Activated T-helper 1 cell treated with anti-CD3 and anti-CD28 coated beads, Interleukin-12 subunit alpha, Interleukin-12 subunit beta, Interleukin-2, Interleukin-4 antibody, amounts not matched to agents 30 ng/mL and 10 ng/mL and 1 ng/mL, durations not matched to agents 14 hours and 24 hours and 36 hours (primary cell): ENCODE data around the gene PACSIN2. TPM values are rescaled to one million over a fixed set of nuclear protein-coding genes. Genes with fewer than 3 reads are reported as not detected.
"Not testable (repeated sequence)": the region's sequence is repeated elsewhere in the genome, so short reads cannot be mapped to it uniquely, and the experiment has no call there.

ENCODE experiments used
- DNase-seq: peaks from one replicate; pipeline ENCODE4 v3.0.0; 2021; ENCODE audit warnings: low spot score
- H3K27ac Mint-ChIP-seq: one replicate; pipeline ENCODE4 v1.8.0; 2021; ENCODE audit warnings: mild to moderate bottlenecking, mixed read lengths
- H3K27me3 Mint-ChIP-seq: one replicate; pipeline ENCODE4 v1.8.0; 2022; ENCODE audit warnings: mild to moderate bottlenecking, moderate library complexity, mixed read lengths; ENCODE audit not compliant: insufficient read depth
- H3K36me3 Mint-ChIP-seq: one replicate; pipeline ENCODE4 v1.8.0; 2021; ENCODE audit warnings: low read depth, mixed read lengths
- H3K4me1 Mint-ChIP-seq: one replicate; pipeline ENCODE4 v1.8.0; 2021; ENCODE audit warnings: low read depth, mixed read lengths
- H3K4me3 Mint-ChIP-seq: one replicate; pipeline ENCODE4 v1.8.0; 2021; ENCODE audit warnings: mild to moderate bottlenecking, moderate library complexity, mixed read lengths
- H3K9me3 Mint-ChIP-seq: one replicate; pipeline ENCODE4 v1.8.0; 2021; ENCODE audit warnings: mixed read lengths
- intact Hi-C: fragments of 100-400 bp; cut with micrococcal nuclease; formaldehyde crosslinking; loops from one replicate; pipeline ENCODE4 v1.15.1; 2024
- total RNA-seq: library from RNA; stranded (reverse); gene quantifications from 2 replicates; pipeline ENCODE4 v1.2.3, GENCODE V29; 2022

The PACSIN2 gene
- total RNA-seq, 1 donor from 2014 or later: 30.5 TPM

DNA sequence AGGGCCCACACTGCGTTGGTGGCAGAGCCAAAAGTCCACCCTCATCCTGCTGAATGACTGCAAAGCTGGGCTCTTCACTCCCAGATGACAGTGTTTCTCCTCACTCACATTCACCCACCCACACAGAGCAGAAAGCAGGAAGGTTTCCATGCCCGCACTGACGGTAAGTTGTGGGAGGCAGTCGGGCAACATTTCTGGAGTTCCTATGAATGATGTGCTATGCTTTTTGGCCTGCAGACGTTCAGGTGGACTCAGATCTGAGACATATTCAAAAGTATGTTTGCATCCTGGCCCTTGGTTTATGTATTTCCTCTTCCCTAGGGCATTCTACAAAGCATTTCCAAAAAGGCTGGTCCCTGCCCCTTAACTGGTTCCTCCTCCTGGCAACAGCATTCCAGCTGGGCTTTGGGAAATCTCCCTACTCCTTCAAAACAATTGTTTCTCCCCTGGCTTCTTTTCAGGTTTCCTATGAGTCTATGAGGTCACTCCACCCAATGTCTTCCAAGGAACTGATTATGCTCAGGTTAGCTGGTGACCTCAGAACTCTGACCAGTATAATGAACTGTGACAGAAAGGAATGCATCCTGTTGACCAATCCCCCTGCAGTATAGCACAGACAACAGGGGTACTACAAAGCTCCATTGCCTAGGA is 36.4 kb downstream of the PACSIN2 start:
- peaks cover 11% of the 10 kb centered on the region for H3K4me1 Mint-ChIP-seq
- no peak overlapping the region for H3K4me3 Mint-ChIP-seq
- H3K27ac Mint-ChIP-seq: no peak overlapping the region
- no peak for DNase-seq
- intact Hi-C loops: no loop called here
- H3K36me3 Mint-ChIP-seq: peaks cover 1% of the 10 kb centered on the region
- no peaks in the 10 kb centered on the region for H3K9me3 Mint-ChIP-seq
- no peaks in the 10 kb centered on the region for H3K27me3 Mint-ChIP-seq

DNA sequence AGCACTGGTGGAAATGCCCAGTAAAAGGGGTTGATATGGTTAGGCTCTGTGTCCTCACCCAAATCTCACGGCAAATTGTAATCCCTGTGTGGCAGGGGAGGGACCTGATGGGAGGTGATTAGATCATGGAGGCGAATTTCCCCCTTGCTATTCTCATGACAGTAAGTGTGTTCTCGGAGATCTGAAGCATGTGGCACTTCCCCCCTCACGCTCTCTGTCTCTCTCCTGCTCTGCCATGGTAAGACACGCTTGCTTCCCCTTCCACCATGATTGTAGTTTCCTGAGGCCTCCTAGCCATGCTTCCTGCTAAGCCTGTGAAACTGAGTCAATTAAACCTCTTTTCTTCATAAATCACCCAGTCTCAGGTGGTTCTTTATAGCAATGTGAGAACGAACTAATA is 37.4 kb downstream of the PACSIN2 start:
- peaks cover 20% of the 10 kb centered on the region for H3K4me1 Mint-ChIP-seq
- intact Hi-C loops: no loop called here
- peaks cover 1% of the 10 kb centered on the region for H3K36me3 Mint-ChIP-seq
- no peak overlapping the region for H3K27ac Mint-ChIP-seq
- DNase-seq: no peak
- no peaks in the 10 kb centered on the region for H3K27me3 Mint-ChIP-seq
- no peak overlapping the region for H3K4me3 Mint-ChIP-seq
- no peaks in the 10 kb centered on the region for H3K9me3 Mint-ChIP-seq

GRCh38 chr22:42976217-42976933 is 38.6 kb downstream of the PACSIN2 start:
- Mint-ChIP-seq H3K27ac (no peak overlapping the region), H3K9me3 (no peaks in the 10 kb centered on the region), H3K27me3 (no peaks in the 10 kb centered on the region), H3K4me1 (peaks cover 20% of the 10 kb centered on the region), H3K36me3 (peaks cover 4% of the 10 kb centered on the region), H3K4me3 (no peak overlapping the region)
- DNase-seq: no peak
- intact Hi-C loops: no loop called here

- intact Hi-C loops: no loop called here
- no peak overlapping the region for H3K27ac Mint-ChIP-seq
- H3K27me3 Mint-ChIP-seq: no peaks in the 10 kb centered on the region
- no peak for DNase-seq
- no peaks in the 10 kb centered on the region for H3K9me3 Mint-ChIP-seq
- peaks cover 31% of the 10 kb centered on the region for H3K4me1 Mint-ChIP-seq
- H3K36me3 Mint-ChIP-seq: peaks cover 6% of the 10 kb centered on the region
- H3K4me3 Mint-ChIP-seq: no peak overlapping the region
These were observed 40.7 kb downstream of the PACSIN2 start for GRCh38 chr22:42974223-42974622.

DNA sequence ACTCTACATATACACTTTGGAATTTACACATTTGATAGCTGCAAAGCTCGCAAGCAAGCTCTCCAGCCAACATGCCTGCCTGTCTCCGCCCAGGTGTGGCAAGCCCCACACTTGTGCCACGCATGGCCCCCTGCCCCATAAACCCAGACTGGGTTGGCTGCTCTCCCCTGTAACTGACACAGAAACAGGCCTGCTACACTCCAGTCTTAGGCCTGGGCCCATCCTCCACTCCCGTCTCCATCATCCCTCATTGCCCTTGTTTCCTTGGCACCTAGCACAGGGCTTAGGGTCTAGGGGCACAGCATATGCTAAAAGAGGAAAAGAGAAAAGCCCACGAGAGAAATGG is 41.4 kb downstream of the PACSIN2 start:
- Mint-ChIP-seq H3K27me3 (no peaks in the 10 kb centered on the region), H3K4me1 (peaks cover 27% of the 10 kb centered on the region), H3K9me3 (no peaks in the 10 kb centered on the region), H3K36me3 (peaks cover 6% of the 10 kb centered on the region), H3K27ac (peak overlapping the region; percentile 30), H3K4me3 (no peak overlapping the region)
- DNase-seq: no peak
- intact Hi-C loops: loop anchor here (2.0 kb wide), 1 partner anchor 19 kb away; no protein-coding TSS in a partner anchor

- Mint-ChIP-seq H3K9me3 (no peaks in the 10 kb centered on the region), H3K4me3 (no peak overlapping the region), H3K4me1 (peaks cover 29% of the 10 kb centered on the region), H3K27ac (no peak overlapping the region), H3K27me3 (no peaks in the 10 kb centered on the region), H3K36me3 (peaks cover 8% of the 10 kb centered on the region)
- DNase-seq: no peak
- intact Hi-C loops: loop anchor here (2.0 kb wide), 1 partner anchor 20 kb away; no protein-coding TSS in a partner anchor
These were observed 42.1 kb downstream of the PACSIN2 start for GRCh38 chr22:42972649-42973535.

DNA sequence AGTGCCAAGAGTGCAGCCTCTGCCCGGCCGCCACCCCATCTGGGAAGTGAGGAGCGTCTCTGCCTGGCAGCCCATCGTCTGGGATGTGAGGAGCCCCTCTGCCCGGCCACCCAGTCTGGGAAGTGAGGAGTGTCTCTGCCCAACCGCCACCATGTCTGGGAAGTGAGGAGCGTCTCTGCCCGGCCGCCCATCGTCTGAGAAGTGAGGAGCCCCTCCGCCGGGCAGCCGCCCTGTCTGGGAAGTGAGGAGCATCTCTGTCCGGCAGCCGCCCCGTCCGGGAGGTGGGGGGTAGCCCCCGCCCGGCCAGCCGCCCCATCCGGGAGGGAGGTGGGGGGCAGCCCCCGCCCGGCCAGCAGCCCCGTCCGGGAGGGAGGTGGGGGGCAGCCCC is 43.5 kb downstream of the PACSIN2 start:
- H3K9me3 Mint-ChIP-seq, H3K27ac Mint-ChIP-seq, DNase-seq, H3K27me3 Mint-ChIP-seq, intact Hi-C loops, H3K36me3 Mint-ChIP-seq, H3K4me3 Mint-ChIP-seq: not testable (repeated sequence)
- peaks cover 30% of the 10 kb centered on the region for H3K4me1 Mint-ChIP-seq

GRCh38 chr22:42970029-42970428 is 44.9 kb downstream of the PACSIN2 start:
- DNase-seq: no peak
- intact Hi-C loops: no loop called here
- Mint-ChIP-seq H3K4me1 (peaks cover 35% of the 10 kb centered on the region), H3K27me3 (no peaks in the 10 kb centered on the region), H3K36me3 (peaks cover 10% of the 10 kb centered on the region), H3K9me3 (no peaks in the 10 kb centered on the region), H3K27ac (peak overlapping the region; percentile 41), H3K4me3 (no peak overlapping the region)

- H3K36me3 Mint-ChIP-seq: peaks cover 10% of the 10 kb centered on the region
- no peaks in the 10 kb centered on the region for H3K9me3 Mint-ChIP-seq
- peak overlapping the region; percentile 41 for H3K27ac Mint-ChIP-seq
- H3K27me3 Mint-ChIP-seq: no peaks in the 10 kb centered on the region
- peaks cover 40% of the 10 kb centered on the region for H3K4me1 Mint-ChIP-seq
- H3K4me3 Mint-ChIP-seq: no peak overlapping the region
- DNase-seq: no peak
- intact Hi-C loops: no loop called here
These were observed 45.5 kb downstream of the PACSIN2 start for GRCh38 chr22:42969348-42969975.

DNA sequence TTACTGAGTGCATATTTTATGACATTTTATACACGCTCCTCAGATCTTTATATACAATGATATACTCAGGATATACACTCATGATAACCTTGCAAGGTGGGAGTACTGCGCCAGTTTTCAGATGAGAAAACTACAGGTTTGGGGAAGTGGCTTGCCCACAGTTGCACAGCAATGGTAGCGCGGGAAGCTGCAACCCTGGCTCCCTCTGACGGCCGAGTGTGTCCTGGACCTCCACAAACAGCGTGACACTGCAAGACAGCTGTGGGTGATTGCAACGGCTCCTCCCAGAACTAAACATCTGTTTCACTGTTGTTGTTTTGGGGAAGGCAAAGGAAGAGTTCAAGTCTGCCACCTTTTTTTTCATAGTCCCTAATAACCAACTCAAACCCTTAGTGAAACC is 47.0 kb downstream of the PACSIN2 start:
- Mint-ChIP-seq H3K4me3 (no peak overlapping the region), H3K27ac (no peak overlapping the region), H3K4me1 (peaks cover 35% of the 10 kb centered on the region), H3K9me3 (no peaks in the 10 kb centered on the region), H3K27me3 (no peaks in the 10 kb centered on the region), H3K36me3 (peaks cover 12% of the 10 kb centered on the region)
- intact Hi-C loops: no loop called here
- no peak for DNase-seq

GRCh38 chr22:42967005-42967404 is 47.9 kb downstream of the PACSIN2 start:
- peaks cover 36% of the 10 kb centered on the region for H3K4me1 Mint-ChIP-seq

DNA sequence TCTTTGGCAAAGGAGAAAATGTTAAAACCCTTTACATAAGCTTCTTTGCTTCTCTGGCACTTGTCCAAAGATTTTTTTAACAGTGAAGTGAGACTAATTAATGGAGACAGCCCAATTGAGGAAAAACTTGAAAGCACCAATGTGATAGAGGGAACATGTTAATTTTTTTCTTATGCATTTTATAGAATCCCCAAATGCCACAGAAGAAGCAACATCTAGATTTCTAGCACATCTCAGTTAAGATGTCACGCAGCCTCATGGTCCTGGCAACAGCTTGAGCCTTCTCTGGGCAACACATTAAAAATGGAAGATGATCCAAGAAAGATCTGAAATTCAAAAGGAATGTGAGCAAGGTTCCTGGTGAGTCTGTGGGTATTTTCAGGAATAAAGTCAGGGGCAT is 48.5 kb downstream of the PACSIN2 start:
- DNase-seq: no peak
- no peaks in the 10 kb centered on the region for H3K9me3 Mint-ChIP-seq
- H3K27ac Mint-ChIP-seq: no peak overlapping the region
- H3K4me1 Mint-ChIP-seq: peaks cover 41% of the 10 kb centered on the region
- H3K36me3 Mint-ChIP-seq: peaks cover 9% of the 10 kb centered on the region
- H3K4me3 Mint-ChIP-seq: no peak overlapping the region
- intact Hi-C loops: no loop called here
- H3K27me3 Mint-ChIP-seq: no peaks in the 10 kb centered on the region

More at GRCh38 chr22:42967005-42967404, 47.9 kb downstream of the PACSIN2 start:
- Mint-ChIP-seq H3K27me3 (no peaks in the 10 kb centered on the region), H3K9me3 (no peaks in the 10 kb centered on the region), H3K4me3 (no peak overlapping the region), H3K27ac (no peak overlapping the region), H3K36me3 (peaks cover 9% of the 10 kb centered on the region)
- no peak for DNase-seq
- intact Hi-C loops: no loop called here
